ENCODE data around the gene GHRL.

DNA sequence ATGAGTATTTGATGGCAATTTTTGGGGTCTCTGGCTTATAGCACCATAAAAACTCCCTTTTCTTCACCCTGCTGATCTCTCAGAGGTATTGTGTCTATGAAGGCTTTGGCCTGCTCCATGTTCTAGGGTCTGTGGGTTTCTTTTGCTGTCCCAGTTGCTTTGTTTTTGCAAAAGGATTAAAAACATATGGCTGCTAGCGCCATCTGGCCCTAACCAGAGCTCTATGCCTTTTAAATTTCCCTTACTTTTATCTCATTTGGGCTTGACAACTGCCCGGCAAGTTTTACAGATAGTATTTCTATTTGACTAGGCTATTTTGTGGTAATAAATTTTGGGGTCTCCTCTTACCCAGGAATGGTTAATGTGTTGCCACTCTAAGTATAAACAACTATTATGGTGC is 6.4 kb upstream of the GHRL start:
- TF ChIP-seq, protein P1, sequence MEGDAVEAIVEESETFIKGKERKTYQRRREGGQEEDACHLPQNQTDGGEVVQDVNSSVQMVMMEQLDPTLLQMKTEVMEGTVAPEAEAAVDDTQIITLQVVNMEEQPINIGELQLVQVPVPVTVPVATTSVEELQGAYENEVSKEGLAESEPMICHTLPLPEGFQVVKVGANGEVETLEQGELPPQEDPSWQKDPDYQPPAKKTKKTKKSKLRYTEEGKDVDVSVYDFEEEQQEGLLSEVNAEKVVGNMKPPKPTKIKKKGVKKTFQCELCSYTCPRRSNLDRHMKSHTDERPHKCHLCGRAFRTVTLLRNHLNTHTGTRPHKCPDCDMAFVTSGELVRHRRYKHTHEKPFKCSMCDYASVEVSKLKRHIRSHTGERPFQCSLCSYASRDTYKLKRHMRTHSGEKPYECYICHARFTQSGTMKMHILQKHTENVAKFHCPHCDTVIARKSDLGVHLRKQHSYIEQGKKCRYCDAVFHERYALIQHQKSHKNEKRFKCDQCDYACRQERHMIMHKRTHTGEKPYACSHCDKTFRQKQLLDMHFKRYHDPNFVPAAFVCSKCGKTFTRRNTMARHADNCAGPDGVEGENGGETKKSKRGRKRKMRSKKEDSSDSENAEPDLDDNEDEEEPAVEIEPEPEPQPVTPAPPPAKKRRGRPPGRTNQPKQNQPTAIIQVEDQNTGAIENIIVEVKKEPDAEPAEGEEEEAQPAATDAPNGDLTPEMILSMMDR (IDR thresholded peaks at IDR 0.05), result no peak
- TF ChIP-seq POLR2A (IDR thresholded peaks at IDR 0.05) (no peak), EP300 (IDR thresholded peaks at IDR 0.05) (no peak)

All from upper lobe of left lung (tissue), 4 donors.